ENCODE results near the gene KCNC1.

The KCNC1 gene

DNA sequence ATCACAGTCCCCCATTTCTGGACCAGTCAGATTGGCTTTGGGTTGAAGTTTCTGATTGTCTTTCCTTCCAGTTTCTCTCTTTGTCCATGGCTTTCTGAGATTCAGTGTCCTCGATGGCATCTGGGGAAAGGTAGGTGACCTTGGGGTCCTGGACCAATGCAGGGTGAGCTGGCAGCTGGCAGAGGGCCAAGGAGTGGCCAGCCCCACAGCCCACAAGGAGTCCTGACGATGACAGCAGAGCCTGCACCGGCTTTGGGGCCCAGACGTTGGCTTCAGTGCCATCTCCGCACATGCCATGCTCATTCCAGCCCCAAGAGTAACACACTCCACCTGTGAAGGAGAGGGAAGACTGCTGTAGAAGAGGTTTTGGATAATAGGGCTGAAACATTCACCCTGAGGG lies 53.5 kb downstream of the KCNC1 start:
- no peak for DNase-seq

DNA sequence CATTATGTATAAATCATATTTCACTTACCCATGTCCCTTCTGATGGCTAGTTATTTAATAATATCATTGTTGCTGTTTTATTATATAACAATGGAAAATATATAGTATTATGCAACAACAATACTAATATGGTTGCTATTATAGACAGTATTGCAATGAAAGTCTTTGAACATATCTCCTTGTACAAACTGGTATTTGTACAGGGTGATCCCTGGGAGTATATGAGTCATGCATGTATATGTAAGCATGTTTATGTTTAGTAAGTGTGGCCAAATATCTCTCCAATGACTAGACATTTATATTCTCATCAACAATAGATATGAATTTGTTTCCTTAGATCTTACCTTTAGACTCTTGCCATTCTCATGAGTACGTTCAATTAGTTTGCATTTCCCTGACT lies 55.9 kb downstream of the KCNC1 start:
- DNase-seq = no peak

DNA sequence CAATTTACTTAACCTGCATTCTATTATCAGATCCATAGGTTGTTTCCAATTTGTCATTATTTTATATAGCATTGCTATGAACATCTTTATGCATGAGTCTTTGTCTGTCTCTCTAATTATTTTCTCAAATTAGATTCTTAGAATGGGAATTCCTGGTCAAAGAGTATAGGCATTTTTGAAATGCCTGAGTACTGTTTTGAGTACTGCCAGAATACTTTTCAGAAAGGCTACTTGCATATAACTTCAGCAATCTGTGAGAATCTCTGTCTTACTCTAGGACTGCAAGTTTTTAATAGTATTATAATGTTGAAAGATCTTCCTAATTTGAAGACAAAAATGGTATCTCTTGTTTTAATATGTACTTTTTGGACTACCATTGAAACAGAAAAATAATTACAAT lies 56.6 kb downstream of the KCNC1 start:
- no peak for DNase-seq

DNA sequence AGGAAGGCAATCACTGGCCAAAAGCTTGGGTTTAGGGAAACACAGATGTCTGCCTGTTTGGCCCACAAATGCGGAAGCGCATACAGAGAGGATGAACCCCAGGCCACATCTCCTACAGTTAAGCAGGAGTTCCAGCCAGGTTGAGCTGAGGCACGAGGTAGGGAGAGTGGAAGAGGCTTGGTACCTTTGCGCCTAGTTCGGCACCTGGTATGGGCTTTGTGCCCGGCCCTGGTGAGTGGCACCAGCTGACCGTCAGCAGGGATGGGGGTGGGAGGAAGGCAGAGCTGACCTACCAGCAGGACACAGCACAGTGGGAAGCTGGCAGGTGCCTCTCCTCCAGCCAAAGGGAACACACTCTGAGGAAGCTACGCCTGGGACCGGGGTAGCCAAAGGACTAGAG lies 57.6 kb downstream of the KCNC1 start:
- no peak for DNase-seq

DNA sequence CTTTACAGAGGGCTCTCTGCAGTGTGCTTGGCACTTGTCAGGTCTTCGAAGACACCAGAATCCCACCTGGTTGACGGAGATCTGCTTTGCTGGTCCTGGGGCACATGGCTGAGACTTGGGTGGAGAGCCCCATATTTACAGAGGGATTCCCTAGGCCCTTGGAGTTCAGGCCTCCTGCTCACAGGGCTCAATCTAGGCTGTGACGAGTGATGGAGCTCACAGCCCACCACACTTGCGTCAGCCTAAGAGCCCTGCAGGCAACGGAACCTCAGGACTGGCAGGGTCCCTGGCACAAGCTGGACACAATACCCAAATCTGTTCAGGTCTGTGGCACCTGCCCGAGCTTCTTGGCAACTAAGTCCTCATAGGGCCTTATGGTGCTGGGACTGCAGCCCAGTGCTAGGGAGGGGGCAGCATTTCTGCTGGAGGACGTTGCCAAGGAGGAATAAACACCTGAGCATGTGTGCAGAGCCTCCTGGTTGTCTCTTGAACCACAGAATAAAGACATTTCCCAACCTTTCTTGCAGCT lies 59.1 kb downstream of the KCNC1 start:
- DNase-seq = no peak

DNA sequence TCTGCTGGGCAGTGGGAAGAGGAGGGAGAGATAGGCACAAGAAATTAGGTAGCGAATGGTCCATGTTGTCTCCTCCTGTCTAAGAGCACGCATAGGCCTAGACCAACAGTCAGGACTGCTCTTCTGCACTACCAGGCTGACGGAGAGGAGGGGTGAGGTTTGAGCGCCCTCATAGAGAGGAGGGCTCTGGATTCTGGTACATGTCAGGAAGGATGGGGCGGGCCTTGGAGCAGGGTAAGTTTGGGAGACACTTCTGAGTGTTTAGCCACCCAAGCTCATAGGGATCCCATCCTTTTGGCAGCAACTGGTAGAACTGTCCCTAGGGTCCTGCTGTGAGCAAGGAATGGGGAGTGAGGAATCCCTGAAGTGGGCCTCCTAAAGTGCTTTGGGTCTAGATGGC lies 60.4 kb downstream of the KCNC1 start:
- no peak for DNase-seq

DNA sequence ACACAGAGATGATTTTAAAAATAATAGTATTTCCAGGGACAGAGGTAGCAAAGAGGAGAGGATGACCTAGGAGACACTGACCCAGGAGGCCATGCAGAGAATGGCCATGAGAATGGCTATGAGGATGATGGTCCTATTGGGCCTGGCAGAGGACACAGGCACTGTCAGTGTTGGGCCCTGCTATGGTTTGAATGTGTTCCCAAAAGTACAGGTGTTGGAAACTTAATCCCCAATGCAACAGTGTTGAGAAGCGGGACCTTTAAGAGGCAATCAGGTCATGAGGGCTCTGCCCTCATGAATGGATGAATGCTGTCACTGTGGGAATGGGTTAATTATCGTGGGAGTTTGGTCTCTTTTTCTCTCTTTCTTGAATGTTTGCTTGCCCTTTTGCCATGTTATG lies 61.6 kb downstream of the KCNC1 start:
- no peak for DNase-seq

DNA sequence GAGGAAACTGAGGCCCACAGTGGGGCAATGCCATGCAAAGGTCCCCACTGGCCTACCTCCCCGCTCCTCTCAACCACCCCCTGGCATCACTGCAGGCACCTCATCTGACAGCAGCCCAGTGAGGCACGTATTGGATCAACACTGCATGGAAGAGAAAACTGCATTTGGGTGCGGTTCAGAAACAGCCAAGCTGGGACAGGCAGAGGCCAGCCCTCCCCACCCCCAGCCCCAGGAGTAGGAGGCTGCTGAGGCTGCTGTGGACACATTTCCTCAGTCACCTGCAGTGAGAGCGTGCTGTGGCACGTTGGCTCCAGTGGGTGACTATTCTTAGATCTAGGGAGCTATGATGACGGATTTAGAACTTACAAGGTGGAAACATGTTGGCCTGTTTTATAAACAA lies 63.7 kb downstream of the KCNC1 start:
- DNase-seq = peak in 6 of 56 donors; percentile 14 to 29 (median 26)

DNA sequence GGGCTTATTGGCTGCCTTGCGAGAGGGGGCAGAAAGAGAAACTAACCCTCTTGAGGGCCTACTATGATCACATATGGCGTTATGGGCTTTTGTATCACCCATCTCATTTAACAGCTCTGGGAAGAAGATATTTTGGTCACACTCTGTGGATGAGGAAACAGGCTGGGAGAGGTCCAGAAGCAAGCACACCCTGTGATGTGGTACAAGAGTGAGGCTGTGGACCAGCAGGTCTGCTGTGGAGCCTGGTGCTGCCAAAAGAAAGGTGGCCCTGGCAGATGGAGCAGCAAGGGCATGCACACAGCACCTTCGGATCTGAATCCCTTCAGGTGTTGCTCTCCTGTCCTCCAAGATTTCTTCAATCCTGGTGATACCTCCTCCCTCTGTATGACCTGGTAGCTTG lies 64.1 kb downstream of the KCNC1 start:
- DNase-seq = no peak

DNA sequence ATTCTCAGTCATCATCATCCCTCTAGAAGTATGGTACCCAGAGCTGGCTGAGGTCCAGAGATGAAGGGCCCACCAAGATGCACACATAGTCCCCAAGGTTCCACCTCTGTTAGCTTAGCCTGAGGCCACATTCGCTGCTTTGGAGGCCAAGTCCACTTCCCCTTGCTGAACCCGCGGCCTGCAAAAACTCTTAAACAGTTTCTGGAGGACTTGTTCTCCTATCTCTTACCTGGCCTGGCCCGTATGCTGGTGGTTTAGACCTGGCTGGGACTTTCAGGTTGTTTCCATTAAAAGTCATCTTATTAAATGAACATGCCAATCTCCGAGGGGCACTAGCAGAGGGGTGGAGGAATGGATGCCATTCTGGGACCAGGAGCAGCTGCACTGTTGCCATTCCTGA lies 64.6 kb downstream of the KCNC1 start:
- no peak for DNase-seq

DNA sequence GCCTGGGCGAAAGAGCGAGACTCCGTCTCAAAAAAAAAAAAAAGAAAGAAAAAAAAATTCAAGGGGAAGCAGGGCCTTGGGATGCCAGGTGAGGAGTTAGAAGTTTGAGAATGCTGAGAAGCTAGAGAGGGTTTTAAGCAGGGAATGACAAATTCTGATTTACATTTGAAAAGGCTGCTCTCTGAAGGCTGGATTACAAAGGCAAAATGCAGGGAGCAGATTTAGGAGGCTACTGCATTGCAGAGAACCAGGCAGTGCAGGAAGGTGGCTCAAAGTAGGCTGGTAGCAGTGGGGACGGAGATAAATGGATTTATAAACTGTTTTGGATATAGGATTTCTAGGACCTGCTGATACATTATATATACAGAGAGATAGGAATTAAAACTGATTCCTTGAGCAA lies 66.6 kb downstream of the KCNC1 start:
- DNase-seq = no peak

DNA sequence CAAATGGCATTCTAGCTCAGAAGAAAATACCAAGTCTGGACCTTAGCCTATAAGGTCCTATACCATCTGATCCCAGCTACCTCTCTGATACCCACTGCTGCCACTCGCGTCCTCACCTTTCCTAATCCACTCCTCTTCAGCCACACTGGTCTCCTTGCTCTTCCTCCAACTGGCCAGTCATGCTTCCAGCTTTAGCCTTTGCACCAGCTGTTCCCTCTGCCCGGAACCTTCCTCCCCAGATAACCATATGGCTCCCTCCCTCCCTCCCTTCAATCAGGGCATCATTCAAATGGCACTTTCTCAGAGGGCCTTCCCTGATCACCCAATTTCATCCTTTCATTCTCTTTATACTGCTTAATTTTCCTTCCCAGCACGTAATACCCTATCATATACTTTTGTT lies 67.9 kb downstream of the KCNC1 start:
- DNase-seq = no peak

DNA sequence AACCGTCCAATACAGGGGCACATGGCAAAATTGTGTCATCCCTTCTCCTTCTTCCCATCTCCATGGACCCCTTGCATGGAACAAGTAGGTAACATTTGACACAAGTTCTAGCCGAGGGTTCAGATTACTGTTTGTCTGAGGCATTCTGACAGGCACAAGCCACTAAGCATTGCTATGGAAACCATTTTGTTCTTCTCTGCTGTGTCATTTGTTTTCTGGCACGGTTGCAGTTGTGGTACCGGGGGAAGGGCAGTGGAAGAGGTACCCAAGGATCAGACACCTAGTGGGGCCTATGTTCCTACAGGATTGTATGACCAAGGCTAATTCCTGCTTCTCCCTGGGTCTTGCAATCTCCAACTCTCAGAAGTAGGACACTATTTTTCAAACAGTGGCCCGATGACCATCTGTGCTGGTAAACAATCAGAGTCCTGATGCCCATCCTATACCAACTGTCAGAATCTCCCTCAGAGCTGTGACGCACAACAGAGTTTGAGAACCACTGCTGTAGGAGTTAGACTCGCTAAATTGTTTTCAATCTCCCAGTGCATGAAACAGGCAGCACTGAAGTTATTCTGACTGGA lies 69.3 kb downstream of the KCNC1 start:
- peak in 1 of 56 donors; percentile 24 for DNase-seq

DNA sequence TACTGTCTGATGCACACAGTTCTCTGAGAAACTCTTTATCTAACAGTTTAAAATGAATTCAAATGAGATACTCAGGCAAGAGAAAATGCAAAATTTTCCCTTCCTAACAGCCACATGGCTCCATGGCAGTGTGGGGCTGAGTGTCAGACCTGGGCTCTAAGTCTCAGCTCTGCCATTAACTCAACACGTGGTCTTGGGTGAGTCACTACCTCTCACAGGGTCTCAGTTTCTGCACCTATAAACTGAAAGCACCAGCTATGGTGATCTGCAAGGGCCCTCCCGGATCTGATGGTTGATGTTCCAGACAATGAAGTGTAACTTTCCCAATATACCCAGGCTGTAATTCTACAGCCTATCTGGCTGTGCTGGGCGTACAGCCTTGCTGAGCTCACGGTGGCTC lies 70.5 kb downstream of the KCNC1 start:
- no peak for DNase-seq

DNA sequence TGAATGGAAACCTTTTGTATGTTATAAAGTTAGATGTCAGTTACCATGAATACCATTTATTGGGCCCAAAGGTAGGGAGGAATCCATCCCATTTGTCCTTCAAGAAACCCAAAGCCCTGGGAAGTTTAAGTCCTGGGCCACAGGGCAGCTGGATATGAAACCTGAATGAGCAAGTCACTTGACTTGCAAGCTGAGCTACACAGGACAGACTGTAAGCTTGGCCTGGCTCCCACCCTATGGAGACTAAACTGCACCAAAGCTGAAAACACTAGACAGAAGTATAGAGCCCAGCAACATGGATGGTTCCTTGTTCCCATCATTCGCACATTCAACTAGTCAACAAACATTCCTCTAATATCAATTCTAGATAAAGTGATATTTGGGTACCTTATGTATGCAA lies 71.3 kb downstream of the KCNC1 start:
- no peak for DNase-seq

DNA sequence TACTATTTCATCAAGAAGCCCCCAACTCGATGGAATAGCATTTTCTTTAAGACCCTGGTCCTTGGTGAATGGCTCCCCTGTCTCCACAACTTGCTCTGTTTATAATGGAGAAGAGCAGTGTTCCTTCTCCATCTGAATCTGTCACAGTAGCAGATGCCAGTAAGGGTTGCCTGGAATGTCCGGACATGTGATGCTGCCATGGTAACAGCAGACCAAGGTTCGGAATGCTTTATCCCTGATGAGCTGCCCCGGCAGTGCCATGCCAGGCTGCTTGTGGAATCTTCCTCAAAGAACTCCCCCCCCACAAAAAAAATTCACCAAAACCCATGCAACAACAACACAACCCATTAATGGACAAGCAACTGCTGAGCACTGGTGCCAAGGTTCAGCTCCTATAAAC lies 72.5 kb downstream of the KCNC1 start:
- DNase-seq = no peak

DNA sequence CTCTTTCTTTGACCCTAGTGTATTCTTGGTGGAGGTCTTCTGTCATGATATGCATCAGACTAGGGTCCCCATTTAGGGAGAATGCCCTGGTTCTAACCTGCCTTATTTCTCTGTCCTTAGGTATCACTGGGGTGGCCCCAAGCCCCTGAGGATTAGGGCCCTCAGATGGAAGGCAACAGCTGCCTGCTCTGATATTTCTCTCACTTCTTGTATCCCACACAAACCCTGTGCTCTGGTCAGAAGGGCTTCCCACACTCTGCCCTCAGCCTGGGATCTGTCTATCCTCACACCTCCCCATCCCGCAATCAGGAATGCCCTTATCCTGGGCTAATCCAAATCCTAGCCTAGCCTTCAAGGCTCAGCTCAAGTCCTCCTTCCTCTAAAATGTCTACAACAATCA lies 75.5 kb downstream of the KCNC1 start:
- no peak for DNase-seq

DNA sequence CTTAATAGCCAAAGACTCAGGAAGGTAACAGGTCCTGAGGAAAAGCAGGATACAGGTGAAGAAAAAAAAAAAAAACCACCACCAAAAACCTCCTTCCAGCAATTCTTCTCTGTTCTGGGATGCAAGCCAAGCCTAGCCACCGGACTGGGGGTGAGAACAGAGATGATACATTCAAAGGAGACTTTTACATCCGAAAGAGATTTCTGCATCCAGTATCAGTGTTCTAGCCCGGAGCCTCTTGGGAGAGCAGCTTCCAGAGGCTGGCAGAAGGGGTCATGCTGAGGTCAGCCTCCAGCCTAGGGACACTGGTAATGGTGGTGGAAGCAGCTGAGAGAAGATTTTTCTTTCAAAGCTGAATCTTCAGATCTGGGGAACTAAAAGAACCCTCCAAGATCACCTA lies 76.2 kb downstream of the KCNC1 start:
- DNase-seq = no peak

DNA sequence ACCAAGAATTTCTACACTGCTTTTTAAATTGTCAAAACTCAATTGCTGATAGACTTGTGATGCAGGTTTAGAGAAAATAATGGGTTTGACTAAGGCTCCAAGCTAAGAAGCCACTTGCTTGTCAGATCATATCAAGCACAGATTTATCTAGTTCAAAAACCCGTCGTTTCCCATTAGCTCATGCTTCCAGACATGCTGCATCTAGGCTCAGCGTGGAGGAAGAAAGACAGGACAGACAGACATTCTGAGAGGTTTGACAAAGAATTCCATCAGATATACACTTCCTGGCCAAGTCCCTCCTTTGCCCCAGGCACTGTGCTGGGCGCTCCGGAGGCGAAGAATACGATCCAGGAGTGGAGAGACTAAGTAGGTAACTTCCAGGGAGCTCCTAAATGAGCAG lies 76.8 kb downstream of the KCNC1 start:
- no peak for DNase-seq

DNA sequence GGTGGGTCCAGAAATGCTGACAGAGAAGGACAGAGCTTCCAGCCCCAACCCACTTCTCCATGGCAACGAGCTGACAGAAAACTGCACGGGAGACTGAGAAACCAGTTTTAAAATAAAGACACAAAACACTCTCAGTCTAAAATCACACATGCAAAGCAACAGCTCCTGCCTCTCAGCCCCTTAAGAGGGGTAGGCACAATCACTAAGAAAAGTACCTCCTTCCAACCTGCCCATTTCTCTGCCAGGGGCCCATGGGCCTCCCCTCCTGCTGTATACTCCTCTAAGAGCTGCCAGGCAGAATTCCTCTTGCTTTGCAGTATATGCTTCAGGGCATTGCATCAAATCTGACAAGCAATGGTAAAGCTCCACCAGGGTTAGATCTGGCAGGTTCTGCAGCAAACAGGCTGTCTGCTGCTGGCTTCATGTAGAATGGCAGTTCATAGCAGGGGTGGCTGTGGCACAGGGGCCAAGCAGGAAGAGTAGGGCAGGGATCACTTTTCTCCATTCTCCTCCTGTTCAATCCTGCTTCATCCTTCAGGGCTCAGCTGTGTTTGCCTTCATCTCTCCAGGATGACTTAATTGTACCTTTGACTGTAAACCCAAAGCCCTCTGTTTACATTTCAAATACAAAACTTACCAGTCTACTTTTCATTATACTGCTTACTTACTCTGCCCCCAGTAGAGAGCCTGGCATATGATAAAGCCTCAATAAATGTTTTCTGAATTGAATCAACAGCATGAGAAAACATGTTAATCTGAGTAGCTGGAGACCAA lies 77.7 kb downstream of the KCNC1 start:
- DNase-seq = peak in 6 of 56 donors; percentile 9 to 31 (median 12)

DNA sequence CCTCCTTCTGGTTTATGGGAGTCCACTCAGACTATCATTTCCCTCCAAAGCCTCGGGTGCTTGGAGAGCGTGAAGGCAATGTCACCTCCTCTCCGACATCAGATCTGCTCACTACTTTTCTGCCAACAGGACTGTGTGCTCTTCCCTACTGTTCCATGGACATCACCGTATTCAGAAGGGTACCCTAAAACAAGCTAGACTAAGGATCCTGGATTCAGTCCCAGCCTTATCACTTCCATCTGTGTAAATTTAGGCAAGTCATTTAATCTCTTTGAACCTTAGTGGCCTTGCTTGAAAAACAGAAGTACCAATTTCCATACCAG lies 78.2 kb downstream of the KCNC1 start:
- no peak for DNase-seq

DNA sequence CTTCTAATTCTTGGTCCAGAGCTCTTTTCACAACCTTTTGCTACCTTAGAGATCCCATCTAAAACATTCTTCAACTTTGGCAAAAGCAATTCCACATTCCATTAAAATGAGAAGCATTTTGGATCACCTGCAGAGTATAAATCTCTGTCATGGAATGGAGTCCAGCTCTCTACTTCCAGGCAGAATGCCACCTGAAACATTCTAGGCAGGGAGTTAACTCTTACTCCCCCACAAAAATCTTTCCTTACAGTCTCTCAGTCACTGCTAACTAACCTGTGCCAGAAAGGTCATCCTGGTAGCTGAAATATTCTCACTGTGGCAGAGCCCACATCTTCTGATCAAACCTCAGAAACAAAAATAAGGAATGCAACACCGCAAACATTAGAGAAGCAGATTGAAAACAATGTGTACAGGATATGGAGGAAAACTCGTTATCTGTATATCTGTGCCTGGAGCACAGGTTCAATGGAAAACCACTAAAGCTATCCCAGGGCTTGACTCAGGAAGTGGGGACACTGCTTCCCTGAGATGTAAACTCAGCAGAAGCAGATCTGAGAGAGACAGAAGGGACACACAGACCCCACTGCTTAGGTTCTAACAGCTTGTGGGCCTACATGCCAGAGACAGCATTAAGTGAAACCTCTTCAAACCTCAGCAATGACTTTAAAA lies 78.9 kb downstream of the KCNC1 start:
- no peak for DNase-seq

DNA sequence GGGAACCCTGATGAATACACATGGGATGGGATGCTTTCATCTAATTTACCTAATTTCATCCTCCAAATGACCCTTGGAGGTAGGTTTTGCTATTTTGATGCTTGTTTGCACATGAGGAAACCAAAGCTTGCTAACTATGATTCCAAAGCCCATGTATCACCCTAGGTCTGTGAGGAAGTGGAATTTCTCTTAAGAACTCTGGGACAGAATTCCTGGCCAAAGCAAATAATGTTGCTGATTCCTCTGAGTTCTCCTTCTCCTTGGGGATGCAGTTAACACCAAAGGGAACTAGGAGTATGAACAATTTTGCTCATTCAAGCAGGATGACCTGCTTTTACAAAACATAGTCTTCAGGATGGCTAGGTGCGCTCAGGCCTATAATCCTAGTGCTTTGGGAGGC lies 80.0 kb downstream of the KCNC1 start:
- no peak for DNase-seq

Data from amygdala (tissue), 56 donors.